GM15510 (cell line): ENCODE results near the gene SIX6.

Experiments
- POLR2A ChIP-seq: IDR thresholded peaks from 3 replicates; pipeline ENCODE4 v1.6.1; 2011; ENCODE audit warnings: borderline replicate concordance; ENCODE audit not compliant: insufficient read length; ENCODE audit errors: extremely low read depth

The SIX6 gene

GRCh38 chr14:60508707-60509437, at the start of gene SIX6:
TSS of gene SIX6 (plus strand) at chr14:60509146. CDS start at chr14:60509399, 253 bp downstream.
- TF ChIP-seq POLR2A, result no peak

- no peak for TF ChIP-seq POLR2A
These were observed 26.2 kb upstream of the SIX6 start for GRCh38 chr14:60482743-60483142.

GRCh38 chr14:60485057-60485597, 23.8 kb upstream of the SIX6 start:
- TF ChIP-seq POLR2A, result no peak

- no peak for TF ChIP-seq POLR2A
These were observed 23.2 kb upstream of the SIX6 start, which contains the start of gene C14orf39 for GRCh38 chr14:60485598-60486251. TSS of gene C14orf39 (minus strand) at chr14:60486063. CDS start at chr14:60485078, 985 bp downstream.

- TF ChIP-seq POLR2A, result no peak
These were observed 21.7 kb upstream of the SIX6 start for GRCh38 chr14:60487211-60487610.

GRCh38 chr14:60488175-60488574, 20.8 kb upstream of the SIX6 start:
- TF ChIP-seq POLR2A, result no peak

- TF ChIP-seq POLR2A, result no peak
These were observed 18.7 kb upstream of the SIX6 start for GRCh38 chr14:60490270-60490669.

- TF ChIP-seq POLR2A, result no peak
These were observed 13.0 kb upstream of the SIX6 start for GRCh38 chr14:60495946-60496345.

GRCh38 chr14:60502541-60502940, 6.4 kb upstream of the SIX6 start:
- TF ChIP-seq POLR2A, result no peak

- TF ChIP-seq POLR2A, result no peak
These were observed 3.5 kb upstream of the SIX6 start for GRCh38 chr14:60505448-60505847.

GRCh38 chr14:60506010-60506409, 2.9 kb upstream of the SIX6 start:
- TF ChIP-seq POLR2A, result no peak

- TF ChIP-seq POLR2A, result no peak
These were observed 2.4 kb upstream of the SIX6 start for GRCh38 chr14:60506462-60506984.

- no peak for TF ChIP-seq POLR2A
These were observed 1.7 kb upstream of the SIX6 start for GRCh38 chr14:60506985-60507829.

- TF ChIP-seq POLR2A, result no peak
These were observed 611 bp upstream of the SIX6 start for GRCh38 chr14:60508363-60508706.
